ENCODE data around the gene EPX.

- TF ChIP-seq CEBPB (IDR thresholded peaks at IDR 0.05; ENCODE audit: low read depth, low read length) (no peak), BHLHE40 (IDR thresholded peaks at IDR 0.05; ENCODE audit: low read depth, low read length) (no peak), SMC3 (IDR thresholded peaks at IDR 0.05; ENCODE audit: low read depth, low read length) (no peak), POLR2A (IDR thresholded peaks at IDR 0.05; ENCODE audit: low read depth, low read length) (no peak), RAD21 (IDR thresholded peaks at IDR 0.05; ENCODE audit: low read length) (no peak), MAFK (IDR thresholded peaks at IDR 0.05; ENCODE audit: low read depth, low read length) (no peak), MXI1 (IDR thresholded peaks at IDR 0.05; ENCODE audit: borderline replicate concordance, low read depth, low read length) (no peak), FOS (IDR thresholded peaks at IDR 0.05; ENCODE audit: low read depth, low read length) (no peak), ELK1 (IDR thresholded peaks at IDR 0.05; ENCODE audit: borderline replicate concordance, low read depth, low read length) (no peak), RFX5 (IDR thresholded peaks at IDR 0.05; ENCODE audit: low read depth, low read length) (no peak), USF2 (IDR thresholded peaks at IDR 0.05; ENCODE audit: low read depth, low read length) (no peak), MAZ (IDR thresholded peaks at IDR 0.05; ENCODE audit: borderline replicate concordance, low read depth, low read length) (no peak), RCOR1 (IDR thresholded peaks at IDR 0.05; ENCODE audit: insufficient replicate concordance, low read length) (no peak)
- TF ChIP-seq, protein P1, sequence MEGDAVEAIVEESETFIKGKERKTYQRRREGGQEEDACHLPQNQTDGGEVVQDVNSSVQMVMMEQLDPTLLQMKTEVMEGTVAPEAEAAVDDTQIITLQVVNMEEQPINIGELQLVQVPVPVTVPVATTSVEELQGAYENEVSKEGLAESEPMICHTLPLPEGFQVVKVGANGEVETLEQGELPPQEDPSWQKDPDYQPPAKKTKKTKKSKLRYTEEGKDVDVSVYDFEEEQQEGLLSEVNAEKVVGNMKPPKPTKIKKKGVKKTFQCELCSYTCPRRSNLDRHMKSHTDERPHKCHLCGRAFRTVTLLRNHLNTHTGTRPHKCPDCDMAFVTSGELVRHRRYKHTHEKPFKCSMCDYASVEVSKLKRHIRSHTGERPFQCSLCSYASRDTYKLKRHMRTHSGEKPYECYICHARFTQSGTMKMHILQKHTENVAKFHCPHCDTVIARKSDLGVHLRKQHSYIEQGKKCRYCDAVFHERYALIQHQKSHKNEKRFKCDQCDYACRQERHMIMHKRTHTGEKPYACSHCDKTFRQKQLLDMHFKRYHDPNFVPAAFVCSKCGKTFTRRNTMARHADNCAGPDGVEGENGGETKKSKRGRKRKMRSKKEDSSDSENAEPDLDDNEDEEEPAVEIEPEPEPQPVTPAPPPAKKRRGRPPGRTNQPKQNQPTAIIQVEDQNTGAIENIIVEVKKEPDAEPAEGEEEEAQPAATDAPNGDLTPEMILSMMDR (conservative IDR thresholded peaks at IDR 0.05; ENCODE audit: low read depth, low read length): no peak
Observed at GRCh38 chr17:58192612-58193011, at the start of gene EPX.
